ENCODE results near the gene MBNL2.

Gene MBNL2

DNA sequence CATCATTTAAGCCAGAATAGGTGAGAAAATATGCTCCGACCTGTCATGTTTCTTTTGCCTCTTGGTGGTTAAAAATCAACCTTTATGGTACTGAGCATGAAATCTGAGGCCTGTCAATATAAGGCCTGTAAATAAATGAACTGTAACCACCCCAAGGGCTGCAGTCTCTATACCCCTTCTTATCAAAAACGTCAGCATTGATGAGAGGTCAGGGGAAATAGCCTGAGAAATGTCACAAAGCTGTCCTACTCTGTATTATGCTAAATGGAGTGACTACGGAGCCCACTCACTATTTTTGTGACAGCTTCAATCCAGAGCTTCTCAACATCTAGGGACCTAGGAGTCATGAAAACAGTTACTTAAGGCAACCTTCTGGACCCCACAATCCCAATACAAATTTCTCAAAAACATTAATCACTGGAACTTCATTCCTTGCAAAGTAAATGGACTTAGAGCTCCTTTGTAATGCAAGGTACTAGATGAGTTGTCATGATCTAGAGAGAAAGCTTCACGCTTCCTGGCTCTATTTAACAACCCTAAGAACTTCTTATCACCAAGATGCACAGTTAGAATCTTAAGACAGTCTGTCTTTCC is 209.1 kb downstream of the MBNL2 start:
- Histone ChIP-seq H3K27ac (ENCODE audit: low read depth, low read length) (no peak overlapping the region), H3K27me3 (ENCODE audit: control insufficient read depth, insufficient read depth, low read length) (no peaks in the 10 kb centered on the region), H3K36me3 (ENCODE audit: control insufficient read depth, insufficient read depth, low read length) (no peaks in the 10 kb centered on the region), H3K9ac (ENCODE audit: low read length) (no peak overlapping the region), H3K4me1 (ENCODE audit: control insufficient read depth, insufficient read depth, low read length) (no peaks in the 10 kb centered on the region), H3K4me3 (ENCODE audit: low read length) (no peak overlapping the region)

DNA sequence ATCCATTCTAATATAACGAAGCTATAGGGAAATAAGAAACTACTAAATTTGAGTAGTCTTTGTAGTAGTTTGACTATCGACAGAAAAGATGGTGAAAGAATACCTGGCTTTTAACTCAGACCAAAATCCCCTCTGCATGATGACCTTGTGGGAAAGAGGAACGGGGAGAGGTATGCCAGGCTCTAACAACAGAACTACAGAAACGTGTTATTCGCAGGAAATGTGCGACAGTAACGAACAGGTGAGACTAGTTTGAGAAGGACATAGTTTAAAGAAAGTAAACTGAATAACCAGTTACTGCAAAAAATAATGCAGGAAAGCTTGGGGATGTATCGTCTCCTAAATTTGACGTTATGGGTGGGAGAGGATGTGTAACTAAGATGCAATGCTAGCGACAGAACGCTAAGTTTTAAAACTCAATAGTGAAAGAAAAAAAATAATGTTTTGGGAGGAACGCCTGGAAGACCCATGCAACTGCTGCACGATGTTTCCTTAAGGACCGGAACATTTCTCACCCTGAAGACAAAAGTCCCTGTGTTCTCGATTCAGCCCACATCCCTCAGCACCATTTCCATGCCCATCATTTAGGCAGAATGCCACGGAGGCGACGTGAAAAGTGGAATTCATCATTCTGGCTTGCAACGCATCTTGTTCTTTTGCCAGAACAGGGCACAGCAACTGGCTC is 210.2 kb downstream of the MBNL2 start:
- Histone ChIP-seq H3K9ac (ENCODE audit: low read length) (peak overlapping the region; percentile 58), H3K36me3 (ENCODE audit: control insufficient read depth, insufficient read depth, low read length) (no peaks in the 10 kb centered on the region), H3K4me1 (ENCODE audit: control insufficient read depth, insufficient read depth, low read length) (peaks cover 3% of the 10 kb centered on the region), H3K4me3 (ENCODE audit: low read length) (peak overlapping the region; percentile 96), H3K27me3 (ENCODE audit: control insufficient read depth, insufficient read depth, low read length) (no peaks in the 10 kb centered on the region), H3K27ac (ENCODE audit: low read depth, low read length) (peak overlapping the region; percentile 82)

DNA sequence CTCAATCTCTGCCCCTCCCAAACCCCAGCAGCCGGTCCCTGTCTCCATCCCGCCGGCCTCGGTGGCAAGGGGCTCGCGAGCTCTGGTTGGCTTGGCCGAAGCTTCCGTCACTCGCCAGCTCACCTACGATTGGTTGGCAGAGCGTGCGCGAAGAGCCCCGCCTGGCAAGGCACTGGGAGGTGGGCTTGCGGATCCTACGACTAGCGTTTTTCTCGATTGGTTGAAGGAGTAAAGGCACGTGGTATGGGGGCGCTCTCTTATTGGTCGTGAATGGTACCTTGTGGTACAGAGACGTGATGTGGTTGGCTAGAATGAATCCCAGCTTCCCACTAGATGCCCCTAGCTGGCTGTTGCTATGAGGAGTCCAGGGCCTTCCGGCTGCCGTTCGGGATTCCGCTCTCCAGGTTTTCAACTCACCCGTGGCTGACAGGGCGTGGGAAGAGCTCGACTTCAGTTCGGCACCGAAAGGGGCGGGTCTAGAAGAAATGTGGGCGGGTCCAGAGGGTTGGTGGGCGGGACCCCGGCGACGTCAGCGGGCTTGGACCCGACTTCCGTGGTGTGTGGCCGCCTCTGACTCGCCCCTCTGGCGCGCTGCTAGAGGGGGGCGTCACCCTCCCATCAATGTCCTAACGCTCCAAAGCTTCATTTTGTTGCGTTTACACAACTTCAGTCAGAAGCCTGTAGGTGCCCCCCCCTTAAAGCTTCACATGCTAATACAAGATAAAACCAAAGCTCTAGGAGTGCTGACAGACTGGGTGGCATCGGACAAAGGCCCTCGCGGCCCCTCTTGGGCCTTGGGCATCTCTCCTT is 211.0 kb downstream of the MBNL2 start:
- Histone ChIP-seq H3K27me3 (ENCODE audit: control insufficient read depth, insufficient read depth, low read length) (no peaks in the 10 kb centered on the region), H3K36me3 (ENCODE audit: control insufficient read depth, insufficient read depth, low read length) (no peaks in the 10 kb centered on the region), H3K27ac (ENCODE audit: low read depth, low read length) (peak overlapping the region; percentile 100), H3K4me3 (ENCODE audit: low read length) (peak overlapping the region; percentile 97), H3K4me1 (ENCODE audit: control insufficient read depth, insufficient read depth, low read length) (peaks cover 5% of the 10 kb centered on the region), H3K9ac (ENCODE audit: low read length) (peak overlapping the region; percentile 100)

DNA sequence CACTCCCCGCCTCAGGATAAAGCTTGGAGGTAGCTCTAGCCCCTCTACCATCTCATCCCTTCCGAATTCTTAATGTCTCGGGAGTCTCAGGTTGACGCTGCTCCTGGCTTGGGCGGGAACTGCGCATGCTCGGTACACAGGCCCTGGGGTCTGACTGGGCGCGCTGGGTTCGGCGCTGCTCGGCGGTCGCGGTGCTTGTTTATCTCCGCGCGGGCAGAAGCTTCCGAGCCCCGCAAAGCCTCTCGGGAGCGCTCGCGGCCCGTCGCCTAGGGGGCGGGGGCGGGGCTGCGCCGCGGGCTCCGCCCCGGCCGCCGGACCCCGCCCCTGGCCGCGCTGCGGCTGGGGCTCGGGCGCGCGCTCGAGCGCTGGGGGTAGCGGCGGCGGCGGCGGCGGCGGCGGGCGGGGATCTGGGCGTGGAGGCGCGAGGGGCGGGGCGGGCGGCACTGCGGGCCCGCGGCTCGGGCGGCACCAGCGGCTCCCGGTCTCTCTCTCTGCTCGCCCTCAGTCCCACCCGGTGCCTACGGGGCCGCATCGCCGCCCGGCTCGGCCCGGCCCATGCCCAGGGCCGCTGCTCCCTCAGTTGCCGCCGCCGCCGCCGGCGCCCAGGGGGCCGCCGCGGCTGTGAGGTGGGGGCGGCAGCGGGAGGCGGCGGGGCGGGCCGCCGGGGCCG is 211.7 kb downstream of the MBNL2 start, which contains the start of gene RAP2A:
TSS of gene RAP2A (plus strand) at position 443 of the 670 bp plus-strand sequence. CDS start 302 bp downstream, outside the sequence.
- no peaks in the 10 kb centered on the region for H3K27me3 ChIP-seq (ENCODE audit: control insufficient read depth, insufficient read depth, low read length)
- peak within 1 kb of the TSS; percentile 100 for H3K27ac ChIP-seq (ENCODE audit: low read depth, low read length)
- no peaks in the 10 kb centered on the region for H3K36me3 ChIP-seq (ENCODE audit: control insufficient read depth, insufficient read depth, low read length)
- H3K4me3 ChIP-seq (ENCODE audit: low read length): peak within 1 kb of the TSS; percentile 97
- H3K9ac ChIP-seq (ENCODE audit: low read length): peak within 1 kb of the TSS; percentile 100
- peaks cover 5% of the 10 kb centered on the region for H3K4me1 ChIP-seq (ENCODE audit: control insufficient read depth, insufficient read depth, low read length)

DNA sequence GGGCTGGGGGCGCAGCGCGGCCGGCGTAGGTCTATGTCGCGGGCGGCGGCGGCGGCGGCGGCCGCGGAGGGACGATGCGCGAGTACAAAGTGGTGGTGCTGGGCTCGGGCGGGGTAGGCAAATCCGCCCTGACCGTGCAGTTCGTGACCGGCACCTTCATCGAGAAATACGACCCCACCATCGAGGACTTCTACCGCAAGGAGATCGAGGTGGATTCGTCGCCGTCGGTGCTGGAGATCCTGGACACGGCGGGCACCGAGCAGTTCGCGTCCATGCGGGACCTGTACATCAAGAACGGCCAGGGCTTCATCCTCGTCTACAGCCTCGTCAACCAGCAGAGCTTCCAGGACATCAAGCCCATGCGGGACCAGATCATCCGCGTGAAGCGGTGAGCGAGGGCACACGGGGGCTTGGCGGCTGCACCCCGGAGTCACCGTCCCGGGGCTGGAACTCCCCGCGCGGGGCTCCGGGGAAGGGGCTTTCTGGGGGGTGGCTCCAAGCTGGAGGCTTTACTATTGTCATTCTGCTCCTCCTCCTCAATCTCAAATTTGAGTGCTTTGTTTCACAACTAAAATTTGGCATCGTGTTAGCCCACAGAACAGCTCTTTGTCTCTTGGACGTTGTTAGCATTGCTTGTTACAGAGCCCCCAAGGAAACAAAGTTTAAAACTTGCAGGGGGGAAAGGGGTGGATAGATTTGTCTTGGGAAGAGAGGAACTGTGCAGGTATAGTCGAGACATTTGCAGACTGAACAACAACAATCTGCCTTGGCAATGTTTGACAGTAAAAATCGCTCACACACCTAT is 212.5 kb downstream of the MBNL2 start:
- Histone ChIP-seq H3K27ac (ENCODE audit: low read depth, low read length) (peak overlapping the region; percentile 50), H3K4me3 (ENCODE audit: low read length) (peak overlapping the region; percentile 95), H3K4me1 (ENCODE audit: control insufficient read depth, insufficient read depth, low read length) (peaks cover 5% of the 10 kb centered on the region), H3K9ac (ENCODE audit: low read length) (peak overlapping the region; percentile 86), H3K36me3 (ENCODE audit: control insufficient read depth, insufficient read depth, low read length) (no peaks in the 10 kb centered on the region), H3K27me3 (ENCODE audit: control insufficient read depth, insufficient read depth, low read length) (no peaks in the 10 kb centered on the region)

DNA sequence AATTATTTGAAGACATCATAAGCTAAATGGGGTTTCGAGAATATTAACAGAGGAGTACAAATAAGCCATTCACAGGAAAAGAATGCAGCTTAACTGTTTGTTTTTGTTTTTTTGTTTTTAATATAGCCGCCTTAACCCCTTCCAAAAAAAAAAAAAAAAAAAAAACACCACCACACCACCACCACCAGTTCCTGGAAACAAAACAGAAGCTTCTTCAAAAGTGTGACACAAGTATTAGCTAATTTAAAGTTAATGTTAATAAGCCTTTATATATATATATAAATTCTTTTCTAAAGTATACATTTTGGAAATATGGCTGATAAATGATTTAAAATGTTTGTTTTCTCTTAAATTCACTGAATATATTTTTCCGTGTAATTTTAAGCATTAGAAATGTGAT is 213.2 kb downstream of the MBNL2 start:
- H3K36me3 ChIP-seq (ENCODE audit: control insufficient read depth, insufficient read depth, low read length): no peaks in the 10 kb centered on the region
- H3K4me3 ChIP-seq (ENCODE audit: low read length): peak overlapping the region; percentile 95
- H3K27me3 ChIP-seq (ENCODE audit: control insufficient read depth, insufficient read depth, low read length): no peaks in the 10 kb centered on the region
- peaks cover 5% of the 10 kb centered on the region for H3K4me1 ChIP-seq (ENCODE audit: control insufficient read depth, insufficient read depth, low read length)
- no peak overlapping the region for H3K27ac ChIP-seq (ENCODE audit: low read depth, low read length)
- no peak overlapping the region for H3K9ac ChIP-seq (ENCODE audit: low read length)

DNA sequence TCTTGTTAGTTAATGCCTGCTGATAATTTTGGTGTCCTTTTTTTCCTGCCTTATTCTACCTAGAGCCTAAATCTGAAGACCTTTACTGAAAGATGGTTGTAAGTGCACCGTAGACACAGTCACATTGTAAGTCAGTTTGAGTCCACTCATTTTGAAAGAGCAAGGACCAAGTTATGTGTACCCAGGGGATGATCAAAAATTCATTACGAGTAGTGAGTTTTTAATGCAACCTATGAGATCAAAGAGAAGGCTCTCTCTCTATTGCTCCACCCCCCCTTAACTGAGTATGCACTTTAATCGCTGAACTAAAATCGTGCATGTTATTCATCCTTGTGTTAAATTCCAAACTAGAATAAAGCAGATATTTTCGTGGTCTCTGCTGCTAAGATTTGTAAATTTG is 213.7 kb downstream of the MBNL2 start:
- peak overlapping the region; percentile 30 for H3K4me3 ChIP-seq (ENCODE audit: low read length)
- H3K4me1 ChIP-seq (ENCODE audit: control insufficient read depth, insufficient read depth, low read length): peaks cover 5% of the 10 kb centered on the region
- no peaks in the 10 kb centered on the region for H3K27me3 ChIP-seq (ENCODE audit: control insufficient read depth, insufficient read depth, low read length)
- H3K27ac ChIP-seq (ENCODE audit: low read depth, low read length): no peak overlapping the region
- H3K36me3 ChIP-seq (ENCODE audit: control insufficient read depth, insufficient read depth, low read length): no peaks in the 10 kb centered on the region
- H3K9ac ChIP-seq (ENCODE audit: low read length): no peak overlapping the region

DNA sequence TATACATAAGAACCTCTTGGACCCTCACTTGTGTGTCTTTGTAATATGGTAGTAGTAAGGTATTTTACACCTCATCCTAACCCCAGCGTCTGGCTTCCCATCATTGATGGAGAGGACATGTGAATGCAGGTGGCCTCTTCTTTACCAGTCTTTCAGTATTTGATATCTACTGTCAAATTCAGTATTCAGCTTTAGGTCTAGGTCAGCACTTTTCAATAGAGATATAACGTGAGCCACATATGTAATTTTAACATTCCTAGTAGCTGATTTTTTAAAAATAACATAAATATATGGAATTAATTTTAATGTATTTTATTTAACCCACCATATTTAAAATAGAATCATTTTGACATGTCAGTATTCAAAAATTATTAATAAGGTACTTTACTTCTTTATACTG is 214.7 kb downstream of the MBNL2 start:
- Histone ChIP-seq H3K27ac (ENCODE audit: low read depth, low read length) (no peak overlapping the region), H3K4me1 (ENCODE audit: control insufficient read depth, insufficient read depth, low read length) (peaks cover 5% of the 10 kb centered on the region), H3K9ac (ENCODE audit: low read length) (no peak overlapping the region), H3K27me3 (ENCODE audit: control insufficient read depth, insufficient read depth, low read length) (no peaks in the 10 kb centered on the region), H3K36me3 (ENCODE audit: control insufficient read depth, insufficient read depth, low read length) (no peaks in the 10 kb centered on the region), H3K4me3 (ENCODE audit: low read length) (peak overlapping the region; percentile 11)

DNA sequence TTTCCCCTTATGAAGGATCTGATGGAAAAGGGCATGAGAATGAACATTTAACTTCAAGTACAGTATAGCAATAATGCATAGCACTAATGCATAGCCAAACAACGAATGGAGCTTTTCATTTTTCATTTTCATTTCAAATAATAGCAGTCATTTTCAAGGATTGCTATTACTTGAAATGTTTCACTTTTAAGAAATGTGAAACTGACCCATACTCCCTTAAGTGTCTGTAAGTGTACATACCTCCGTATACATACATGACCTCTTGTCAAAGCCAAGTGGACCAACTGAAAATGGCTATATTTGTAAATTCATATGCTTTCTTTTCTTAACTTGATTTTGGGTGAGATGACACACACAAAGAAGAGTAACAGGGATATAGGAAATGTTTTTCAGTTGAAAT is 215.6 kb downstream of the MBNL2 start:
- Histone ChIP-seq H3K4me3 (ENCODE audit: low read length) (no peak overlapping the region), H3K27me3 (ENCODE audit: control insufficient read depth, insufficient read depth, low read length) (no peaks in the 10 kb centered on the region), H3K4me1 (ENCODE audit: control insufficient read depth, insufficient read depth, low read length) (peaks cover 5% of the 10 kb centered on the region), H3K36me3 (ENCODE audit: control insufficient read depth, insufficient read depth, low read length) (no peaks in the 10 kb centered on the region), H3K9ac (ENCODE audit: low read length) (no peak overlapping the region), H3K27ac (ENCODE audit: low read depth, low read length) (no peak overlapping the region)

DNA sequence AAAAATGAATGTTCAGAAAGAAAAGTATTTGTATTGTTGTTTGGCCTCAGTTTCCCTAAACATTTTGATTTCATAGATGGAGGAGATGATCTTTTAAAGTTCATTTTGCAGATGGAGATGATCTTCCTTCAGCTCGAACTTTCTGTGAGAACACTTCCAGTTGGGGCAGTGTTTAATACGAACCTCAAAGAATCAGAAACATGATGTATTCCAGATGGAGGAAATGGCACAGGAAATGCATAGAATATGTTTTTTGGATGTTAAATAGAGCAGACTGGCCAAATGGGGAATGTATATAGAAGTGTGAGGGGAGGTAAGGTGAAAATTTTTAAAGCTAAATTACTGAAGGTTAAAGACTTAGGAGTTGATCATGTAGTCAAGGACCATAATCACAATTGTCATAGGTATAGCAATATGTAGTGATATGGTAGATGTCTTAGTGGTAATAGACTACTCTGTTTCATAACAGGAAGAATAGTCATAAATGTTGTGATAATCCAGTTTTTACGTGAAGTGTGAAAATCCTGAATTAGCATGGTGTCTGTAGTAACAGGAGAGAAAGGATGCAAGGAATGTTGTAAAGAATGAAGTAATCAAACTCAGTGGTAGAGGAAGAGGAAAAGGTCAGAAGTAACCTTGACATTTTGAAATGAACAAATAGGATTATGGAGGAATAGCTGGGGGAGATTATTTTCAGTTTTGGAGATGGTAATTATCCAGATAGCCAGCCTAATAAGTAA is 216.9 kb downstream of the MBNL2 start:
- H3K36me3 ChIP-seq (ENCODE audit: control insufficient read depth, insufficient read depth, low read length): no peaks in the 10 kb centered on the region
- H3K9ac ChIP-seq (ENCODE audit: low read length): no peak overlapping the region
- H3K4me1 ChIP-seq (ENCODE audit: control insufficient read depth, insufficient read depth, low read length): peaks cover 5% of the 10 kb centered on the region
- no peak overlapping the region for H3K4me3 ChIP-seq (ENCODE audit: low read length)
- H3K27me3 ChIP-seq (ENCODE audit: control insufficient read depth, insufficient read depth, low read length): no peaks in the 10 kb centered on the region
- no peak overlapping the region for H3K27ac ChIP-seq (ENCODE audit: low read depth, low read length)

DNA sequence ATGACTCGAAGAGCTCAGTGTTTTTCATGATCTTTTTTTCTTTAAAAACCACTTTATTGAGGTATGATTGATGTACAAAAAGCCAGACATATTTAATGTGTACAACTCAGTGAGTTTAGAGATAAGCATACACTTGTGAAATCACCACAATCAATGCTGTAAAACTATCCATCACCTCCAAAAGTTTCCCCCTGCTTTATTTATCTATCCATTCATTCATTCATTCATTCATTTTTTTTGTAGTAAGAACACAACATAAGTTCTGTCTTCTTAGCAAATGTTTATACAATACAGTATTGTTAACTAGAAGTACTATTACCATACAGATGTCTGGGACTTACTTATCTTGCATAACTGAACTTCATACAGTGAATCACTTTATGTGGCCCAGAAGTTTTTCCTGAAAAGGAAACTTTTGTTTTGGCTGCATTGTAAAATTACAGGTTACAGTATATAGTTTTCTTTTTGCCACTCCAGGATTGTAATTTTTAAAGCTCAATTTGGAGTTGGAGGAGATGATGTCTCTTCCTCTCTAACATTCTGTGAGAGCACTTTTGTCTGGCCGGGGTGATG is 218.6 kb downstream of the MBNL2 start:
- Histone ChIP-seq H3K9ac (ENCODE audit: low read length) (no peak overlapping the region), H3K27me3 (ENCODE audit: control insufficient read depth, insufficient read depth, low read length) (no peaks in the 10 kb centered on the region), H3K4me3 (ENCODE audit: low read length) (no peak overlapping the region), H3K36me3 (ENCODE audit: control insufficient read depth, insufficient read depth, low read length) (no peaks in the 10 kb centered on the region), H3K27ac (ENCODE audit: low read depth, low read length) (no peak overlapping the region), H3K4me1 (ENCODE audit: control insufficient read depth, insufficient read depth, low read length) (peaks cover 5% of the 10 kb centered on the region)

All from rectal smooth muscle tissue (tissue), 1 donor.